Endothelial cell of umbilical vein (primary cell): ENCODE results near the gene SHPK. TPM values are rescaled to one million over a fixed set of nuclear protein-coding genes. Genes with fewer than 3 reads are reported as not detected.

ENCODE experiments used
- BruUV-seq: library from RNA; stranded (reverse); fragments of 400-500 nt; replicated peaks from 2 replicates; lab custom pipeline; 2021; lab: Mats Ljungman, UMichigan
- CTCF ChIA-PET: fragments of 300-600, 350-600 bp; sonication (Branson Sonifier 250); formaldehyde crosslinking; loops from one replicate; lab custom pipeline; 2021; ENCODE audit warnings: antibody characterized with exemption, inconsistent platforms; lab: Charles Lee
- POLR2A ChIA-PET: fragments of 300-600, 350-600 bp; sonication (Branson Sonifier 250); formaldehyde crosslinking; loops from one replicate; lab custom pipeline; 2021; ENCODE audit warnings: antibody characterized with exemption, inconsistent platforms; lab: Charles Lee
- DNase-seq: peaks from one replicate; pipeline ENCODE4 v3.0.0-alpha.2; 2011; ENCODE audit warnings: low read depth, low spot score
- FAIRE-seq: peaks from 2 replicates; lab custom pipeline; 2011; peaks lifted over from hg19 to GRCh38; lab: Jason Lieb, UNC
- H2AFZ ChIP-seq: 2 replicates; pipeline ENCODE4 v1.6.0; 2012; ENCODE audit warnings: low read depth, low read length, control low read depth, inconsistent platforms
- H3K27ac ChIP-seq: 2 replicates; pipeline ENCODE4 v1.5.1; 2011; ENCODE audit warnings: low read depth, mild to moderate bottlenecking, control low read depth, low read length, moderate library complexity; ENCODE audit not compliant: insufficient read depth
- H3K27me3 ChIP-seq, 2 experiments: 2 replicates each; pipeline versions ENCODE4 v1.6.0 to v1.6.1; 2011; ENCODE audit warnings: low read length in 2 of 2, mixed read lengths in 1 of 2; ENCODE audit not compliant: control insufficient read depth in 2 of 2, insufficient read depth in 2 of 2
- H3K36me3 ChIP-seq, 2 experiments: 2 replicates in 1 of 2; 3 replicates in 1 of 2; pipeline ENCODE4 v1.5.1; 2011; ENCODE audit warnings: low read length in 2 of 2, mild to moderate bottlenecking in 1 of 2, moderate library complexity in 1 of 2; ENCODE audit not compliant: control insufficient read depth in 2 of 2, insufficient read depth in 2 of 2; ENCODE audit errors: extremely low read depth in 1 of 2
- H3K4me1 ChIP-seq: 3 replicates; pipeline ENCODE4 v1.5.1; 2011; ENCODE audit warnings: mild to moderate bottlenecking, low read length; ENCODE audit not compliant: control insufficient read depth, insufficient read depth; ENCODE audit errors: extremely low read depth
- H3K4me2 ChIP-seq: 2 replicates; pipeline ENCODE4 v1.6.1; 2011; ENCODE audit warnings: low read length, control low read depth, mixed read lengths; ENCODE audit not compliant: insufficient read depth
- H3K4me3 ChIP-seq, 3 experiments: fragments of 200-600 bp in 1 of 3; sonication (generic), shearing (Covaris generic) in 1 of 3; replicated peaks in 1 of 3; 2 replicates each; pipeline ENCODE4 v1.5.1; 2011 to 2016; ENCODE audit warnings: control low read depth in 3 of 3, low read length in 3 of 3, mild to moderate bottlenecking in 2 of 3, inconsistent platforms in 1 of 3, low read depth in 1 of 3, moderate library complexity in 1 of 3; ENCODE audit not compliant: insufficient read depth in 1 of 3
- H3K79me2 ChIP-seq: 2 replicates; pipeline ENCODE4 v1.6.0; 2012; ENCODE audit warnings: low read length, inconsistent platforms; ENCODE audit not compliant: control insufficient read depth, insufficient read depth
- H3K9ac ChIP-seq: replicated peaks from 2 replicates; pipeline ENCODE3; 2011; ENCODE audit warnings: low read length, control low read depth; ENCODE audit not compliant: insufficient read depth; ENCODE audit errors: extremely low read depth
- H3K9me1 ChIP-seq: replicated peaks from 3 replicates; pipeline ENCODE4 v1.6.0; 2011; ENCODE audit warnings: mild to moderate bottlenecking, low read length; ENCODE audit not compliant: control insufficient read depth, insufficient read depth; ENCODE audit errors: extremely low read depth
- H3K9me3 ChIP-seq: replicated peaks from 2 replicates; pipeline ENCODE4 v1.5.1; 2012; ENCODE audit warnings: low read length, inconsistent platforms; ENCODE audit not compliant: control insufficient read depth, insufficient read depth
- H4K20me1 ChIP-seq: replicated peaks from 2 replicates; pipeline ENCODE3; 2011; ENCODE audit warnings: mild to moderate bottlenecking, low read length; ENCODE audit not compliant: control insufficient read depth, insufficient read depth; ENCODE audit errors: extremely low read depth
- EZH2 ChIP-seq: IDR thresholded peaks from 2 replicates; pipeline ENCODE4 v1.6.1; 2012; ENCODE audit warnings: borderline replicate concordance, low read depth, mild to moderate bottlenecking, moderate library complexity, low read length, inconsistent platforms; ENCODE audit not compliant: severe bottlenecking
- FOS ChIP-seq: IDR thresholded peaks from 2 replicates; pipeline ENCODE4 v1.6.1; 2011; ENCODE audit warnings: mild to moderate bottlenecking, low read length, moderate library complexity, borderline replicate concordance; ENCODE audit not compliant: insufficient read depth
- GATA2 ChIP-seq: IDR thresholded peaks from 2 replicates; pipeline ENCODE4 v1.7.0; 2011; ENCODE audit warnings: low read depth, mild to moderate bottlenecking, moderate library complexity, mixed read lengths, low read length; ENCODE audit not compliant: insufficient read length, insufficient read depth
- JUN ChIP-seq: IDR thresholded peaks from 2 replicates; pipeline ENCODE4 v1.6.1; 2011; ENCODE audit warnings: borderline replicate concordance, low read depth; ENCODE audit not compliant: insufficient read length, insufficient read depth
- MYC ChIP-seq: IDR thresholded peaks from one replicate; pipeline ENCODE4 v1.6.1; 2011; ENCODE audit warnings: mild to moderate bottlenecking, low read depth, low read length
- POLR2A ChIP-seq: IDR thresholded peaks from 2 replicates; pipeline ENCODE4 v1.6.1; 2012; ENCODE audit warnings: low read depth, mild to moderate bottlenecking, control low read depth, low read length
- POLR2AphosphoS5 ChIP-seq: IDR thresholded peaks from 2 replicates; pipeline ENCODE4 v1.6.1; 2012; ENCODE audit warnings: low read depth, mild to moderate bottlenecking, control low read depth, low read length, moderate library complexity; ENCODE audit not compliant: insufficient read depth
- dilution Hi-C: fragments of 300-500 bp; cut with MboI; formaldehyde crosslinking; loops from one replicate; pipeline ENCODE4 v1.15.0; 2019; ENCODE audit warnings: low sequenced_read_pairs; ENCODE audit not compliant: extremely low pct_ligation_motif_present
- intact Hi-C: fragments of 100-400 bp; cut with micrococcal nuclease; formaldehyde crosslinking; loops from one replicate; pipeline ENCODE4 v1.10.0; 2022
- polyA plus RNA-seq, 4 experiments: library from polyadenylated mRNA; depleted of rRNA in 3 of 4; stranded (reverse) in 3 of 4; unstranded in 1 of 4; fragments of >200 nt; gene quantifications; 2 replicates each; pipeline versions ENCODE4 v1.2.1 to v1.2.3, GENCODE V29; 2011 to 2012; ENCODE audit warnings: missing spikeins in 1 of 4
- total RNA-seq: library from RNA; stranded (reverse); gene quantifications from 2 replicates; pipeline ENCODE4 v1.2.3, GENCODE V29; 2021
- TF ChIP-seq, protein P1 (sequence below): IDR thresholded peaks from 2 replicates; pipeline ENCODE4 v1.6.1; 2011; ENCODE audit not compliant: insufficient read depth, insufficient read length
- TF ChIP-seq, protein P2 (sequence below), 2 donors: IDR thresholded peaks; 1 replicate in 1 of 2; 2 replicates in 1 of 2; pipeline ENCODE4 v1.5.1; 2011; ENCODE audit warnings: low read length in 2 of 2, mild to moderate bottlenecking in 2 of 2, moderate library complexity in 2 of 2, control low read depth in 1 of 2, inconsistent platforms in 1 of 2, low read depth in 1 of 2; ENCODE audit not compliant: insufficient read depth in 1 of 2; ENCODE audit errors: extremely low read depth in 1 of 2

SHPK gene
- total and polyA plus RNA-seq, 2 donors (not counting 3 experiments of a cell fraction or from before 2014, with no cell fraction given) = 15.4 to 15.9 TPM

DNA sequence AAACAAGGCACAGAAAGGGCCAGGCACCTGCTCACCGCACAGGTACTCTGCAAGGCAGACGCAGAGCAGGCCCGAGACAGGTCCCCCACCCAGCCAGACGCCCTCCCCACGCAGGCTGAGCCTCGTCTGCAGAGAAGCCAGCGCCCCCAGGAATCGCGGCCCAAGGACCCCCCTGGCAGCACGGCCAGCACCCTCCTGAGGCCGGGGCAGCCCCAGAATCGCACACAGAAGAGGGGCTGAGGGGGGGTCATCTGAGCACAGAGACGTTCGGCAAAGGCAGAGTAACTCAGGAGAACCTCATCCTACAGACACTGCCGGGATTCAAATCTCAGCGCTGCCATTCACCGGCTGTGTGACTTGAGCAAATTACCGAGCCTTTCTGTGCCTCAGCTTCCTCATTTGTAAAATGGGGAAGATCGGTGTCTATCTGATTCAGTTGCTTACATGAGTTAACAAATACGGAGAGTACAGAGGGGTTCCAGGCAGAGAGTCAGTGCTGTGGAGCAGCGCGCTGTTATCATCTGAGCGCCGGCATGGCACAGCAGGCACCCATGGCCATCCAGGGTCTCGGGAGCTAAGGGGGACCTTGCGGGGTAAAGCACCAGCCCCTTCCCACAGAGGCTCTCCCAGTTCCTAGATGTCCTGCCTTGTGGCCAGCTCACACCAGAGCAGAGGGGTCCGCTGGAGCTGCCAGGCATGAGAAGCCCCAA lies 42.9 kb upstream of the SHPK start:
- no peaks in the 10 kb centered on the region for H3K9me3 ChIP-seq
- dilution Hi-C loops = no loop called here
- H3K9me1 ChIP-seq = no peaks in the 10 kb centered on the region
- no TSS peak for BruUV-seq
- H3K9ac ChIP-seq = no peak overlapping the region
- DNase-seq = no peak
- TF ChIP-seq, protein P1, sequence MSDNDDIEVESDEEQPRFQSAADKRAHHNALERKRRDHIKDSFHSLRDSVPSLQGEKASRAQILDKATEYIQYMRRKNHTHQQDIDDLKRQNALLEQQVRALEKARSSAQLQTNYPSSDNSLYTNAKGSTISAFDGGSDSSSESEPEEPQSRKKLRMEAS = no peak
- TF ChIP-seq POLR2A (no peak), GATA2 (no peak), POLR2AphosphoS5 (no peak), MYC (no peak), JUN (no peak), FOS (no peak), EZH2 (no peak)
- TF ChIP-seq, protein P2, sequence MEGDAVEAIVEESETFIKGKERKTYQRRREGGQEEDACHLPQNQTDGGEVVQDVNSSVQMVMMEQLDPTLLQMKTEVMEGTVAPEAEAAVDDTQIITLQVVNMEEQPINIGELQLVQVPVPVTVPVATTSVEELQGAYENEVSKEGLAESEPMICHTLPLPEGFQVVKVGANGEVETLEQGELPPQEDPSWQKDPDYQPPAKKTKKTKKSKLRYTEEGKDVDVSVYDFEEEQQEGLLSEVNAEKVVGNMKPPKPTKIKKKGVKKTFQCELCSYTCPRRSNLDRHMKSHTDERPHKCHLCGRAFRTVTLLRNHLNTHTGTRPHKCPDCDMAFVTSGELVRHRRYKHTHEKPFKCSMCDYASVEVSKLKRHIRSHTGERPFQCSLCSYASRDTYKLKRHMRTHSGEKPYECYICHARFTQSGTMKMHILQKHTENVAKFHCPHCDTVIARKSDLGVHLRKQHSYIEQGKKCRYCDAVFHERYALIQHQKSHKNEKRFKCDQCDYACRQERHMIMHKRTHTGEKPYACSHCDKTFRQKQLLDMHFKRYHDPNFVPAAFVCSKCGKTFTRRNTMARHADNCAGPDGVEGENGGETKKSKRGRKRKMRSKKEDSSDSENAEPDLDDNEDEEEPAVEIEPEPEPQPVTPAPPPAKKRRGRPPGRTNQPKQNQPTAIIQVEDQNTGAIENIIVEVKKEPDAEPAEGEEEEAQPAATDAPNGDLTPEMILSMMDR (IDR thresholded peaks at IDR 0.05; ENCODE audit: extremely low read depth in 1 of 2, insufficient read depth in 1 of 2, low read depth in 1 of 2, low read length in 2 of 2) = no peak
- ChIA-PET CTCF (interaction anchor here (2.8 kb wide), 1 partner anchor 59 kb away, joined by 9 read pairs; no protein-coding TSS in a partner anchor), POLR2A (no interaction called here)
- peaks cover 0 to 5% of the 10 kb centered on the region in 2 experiments for H3K27me3 ChIP-seq
- H3K36me3 ChIP-seq = no peaks in the 10 kb centered on the region
- FAIRE-seq = no peak
- no peak overlapping the region for H3K4me2 ChIP-seq
- H3K79me2 ChIP-seq = no peaks in the 10 kb centered on the region
- no peaks in the 10 kb centered on the region for H3K4me1 ChIP-seq
- H2AFZ ChIP-seq = no peak overlapping the region
- no peak overlapping the region for H3K4me3 ChIP-seq
- intact Hi-C loops = no loop called here
- no peak overlapping the region for H3K27ac ChIP-seq
- no peaks in the 10 kb centered on the region for H4K20me1 ChIP-seq
